SU-DHL-6 (cell line): ENCODE data around the gene NBPF1.
"Not testable (repeated sequence)": the region's sequence is repeated elsewhere in the genome, so short reads cannot be mapped to it uniquely, and the experiment has no call there.

ENCODE experiments used
- H2AFZ ChIP-seq: fragments of 200-600 bp; sonication (generic); 2 replicates; pipeline ENCODE4 v1.6.1; 2014; ENCODE audit warnings: low read depth, mild to moderate bottlenecking, moderate library complexity, mixed read lengths, antibody characterized with exemption, low read length; ENCODE audit not compliant: severe bottlenecking
- H3F3A ChIP-seq: fragments of 200-600 bp; shearing (Covaris generic); 2 replicates; pipeline ENCODE4 v1.6.0; 2016; ENCODE audit warnings: antibody characterized with exemption, mild to moderate bottlenecking; ENCODE audit not compliant: insufficient read depth
- H3K27ac ChIP-seq: fragments of 200-600 bp; sonication (generic); 2 replicates; pipeline ENCODE4 v1.5.1; 2016; ENCODE audit warnings: low read depth, mild to moderate bottlenecking, low read length, moderate library complexity, mixed read lengths
- H3K27me3 ChIP-seq: fragments of 200-600 bp; sonication (generic), shearing (Covaris generic); 2 replicates; pipeline ENCODE4 v1.6.0; 2014; ENCODE audit warnings: mild to moderate bottlenecking, low read length
- H3K36me3 ChIP-seq: fragments of 200-600 bp; sonication (generic); 2 replicates; pipeline ENCODE4 v1.6.1; 2014; ENCODE audit warnings: mild to moderate bottlenecking, low read length, mixed read lengths
- H3K4me2 ChIP-seq: fragments of 300-600, 200-600 bp; shearing (Covaris generic), sonication (generic); 2 replicates; pipeline ENCODE4 v1.6.0; 2014; ENCODE audit warnings: low read length, low read depth, mild to moderate bottlenecking; ENCODE audit not compliant: poor library complexity, severe bottlenecking
- H3K4me3 ChIP-seq: fragments of 200-600 bp; sonication (generic); 2 replicates; pipeline ENCODE4 v1.5.1; 2014; ENCODE audit warnings: antibody characterized with exemption, low read length, mild to moderate bottlenecking, mixed read lengths; ENCODE audit not compliant: insufficient read depth, poor library complexity, severe bottlenecking
- H3K79me2 ChIP-seq: fragments of 200-600 bp; sonication (generic); 2 replicates; pipeline ENCODE4 v1.6.1; 2014; ENCODE audit warnings: mild to moderate bottlenecking, low read length, moderate library complexity; ENCODE audit not compliant: insufficient read depth
- H3K9ac ChIP-seq: fragments of 200-600 bp; sonication (generic); 2 replicates; pipeline ENCODE4 v1.7.0; 2014; ENCODE audit warnings: mild to moderate bottlenecking, low read length
- H3K9me2 ChIP-seq: fragments of 200-600 bp; sonication (generic); replicated peaks from 2 replicates; pipeline ENCODE4 v1.6.1; 2014; ENCODE audit warnings: low read length; ENCODE audit not compliant: insufficient read depth
- H3K9me3 ChIP-seq: fragments of 200-600 bp; sonication (generic); 2 replicates; pipeline ENCODE4 v1.6.1; 2014; ENCODE audit warnings: low read length, mixed read lengths; ENCODE audit not compliant: insufficient read depth
- H4K20me1 ChIP-seq: fragments of 200-600 bp; sonication (generic); 2 replicates; pipeline ENCODE4 v1.6.1; 2014; ENCODE audit warnings: low read depth, mild to moderate bottlenecking, antibody characterized with exemption, low read length, moderate library complexity, mixed read lengths
- CTCF ChIP-seq: fragments of 200-600 bp; sonication (generic); IDR thresholded peaks from one replicate; pipeline ENCODE4 v1.5.1; 2017; ENCODE audit warnings: antibody characterized with exemption, mild to moderate bottlenecking, low read length, moderate library complexity; ENCODE audit not compliant: insufficient read depth, poor library complexity, severe bottlenecking
- EZH2phosphoT487 ChIP-seq: fragments of 200-600 bp; sonication (generic), shearing (Covaris generic); conservative IDR thresholded peaks from 2 replicates; pipeline ENCODE4 v1.6.1; 2018; ENCODE audit warnings: mild to moderate bottlenecking, antibody characterized with exemption, low read length, moderate library complexity, mixed read lengths

Gene NBPF1

GRCh38 chr1:16621300-16621658, 7.9 kb upstream of the NBPF1 start:
- no peaks in the 10 kb centered on the region for H3K79me2 ChIP-seq
- H4K20me1 ChIP-seq = no peaks in the 10 kb centered on the region
- no peak overlapping the region for H3K9ac ChIP-seq
- no peak overlapping the region for H3K27ac ChIP-seq
- no peaks in the 10 kb centered on the region for H3K36me3 ChIP-seq
- no peak for TF ChIP-seq CTCF
- TF ChIP-seq EZH2phosphoT487 = no peak
- H3K4me3 ChIP-seq = no peak overlapping the region
- H3K27me3 ChIP-seq = no peaks in the 10 kb centered on the region
- H2AFZ ChIP-seq = no peak overlapping the region
- no peaks in the 10 kb centered on the region for H3K9me2 ChIP-seq
- 0 out of 2 replicates have a peak, but pooled peaks cover 4% of the 10 kb centered on the region for H3F3A ChIP-seq
- H3K4me2 ChIP-seq = no peak overlapping the region
- H3K9me3 ChIP-seq = no peaks in the 10 kb centered on the region

GRCh38 chr1:16619803-16620501, 6.6 kb upstream of the NBPF1 start:
- not testable (repeated sequence) for H3K27me3 ChIP-seq, H3K79me2 ChIP-seq, H4K20me1 ChIP-seq, H3K4me2 ChIP-seq, H3K4me3 ChIP-seq, H3K36me3 ChIP-seq, H3K9me3 ChIP-seq, H3K9ac ChIP-seq, H3K9me2 ChIP-seq, H3K27ac ChIP-seq, H3F3A ChIP-seq, H2AFZ ChIP-seq

GRCh38 chr1:16618719-16619118, 5.4 kb upstream of the NBPF1 start:
- Histone ChIP-seq H3K79me2 (no peaks in the 10 kb centered on the region), H3K9me2 (no peaks in the 10 kb centered on the region), H3K9me3 (no peaks in the 10 kb centered on the region), H3K36me3 (no peaks in the 10 kb centered on the region), H3K4me3 (no peak overlapping the region), H3F3A (peaks cover 11% of the 10 kb centered on the region), H3K27me3 (no peaks in the 10 kb centered on the region), H2AFZ (no peak overlapping the region), H3K4me2 (no peak overlapping the region), H3K9ac (no peak overlapping the region), H3K27ac (no peak overlapping the region), H4K20me1 (no peaks in the 10 kb centered on the region)
- TF ChIP-seq EZH2phosphoT487 (no peak), CTCF (no peak)

- Histone ChIP-seq H3K27me3 (no peaks in the 10 kb centered on the region), H3F3A (peaks cover 11% of the 10 kb centered on the region), H3K79me2 (no peaks in the 10 kb centered on the region), H2AFZ (no peak overlapping the region), H3K27ac (no peak overlapping the region), H3K9ac (no peak overlapping the region), H3K9me3 (no peaks in the 10 kb centered on the region), H3K36me3 (no peaks in the 10 kb centered on the region), H3K4me3 (no peak overlapping the region), H4K20me1 (no peaks in the 10 kb centered on the region), H3K9me2 (no peaks in the 10 kb centered on the region), H3K4me2 (no peak overlapping the region)
- TF ChIP-seq CTCF = no peak
- TF ChIP-seq EZH2phosphoT487 = no peak
Measured at GRCh38 chr1:16617778-16618580, 4.6 kb upstream of the NBPF1 start.
